DOHH2 (cell line): ENCODE results near the gene KCNJ1.

Experiments used
- H3F3A ChIP-seq: fragments of 200-600 bp; sonication (generic), shearing (Covaris generic); 2 replicates; pipeline ENCODE4 v1.6.0; 2016; ENCODE audit warnings: antibody characterized with exemption, mild to moderate bottlenecking; ENCODE audit not compliant: control insufficient read depth, insufficient read depth
- H3K27ac ChIP-seq: fragments of 200-600 bp; sonication (generic); 2 replicates; pipeline ENCODE4 v1.5.1; 2014; ENCODE audit warnings: low read depth, mild to moderate bottlenecking, low read length, moderate library complexity
- H3K27me3 ChIP-seq: fragments of 200-600 bp; sonication (generic); 2 replicates; pipeline ENCODE4 v1.6.1; 2014; ENCODE audit warnings: mild to moderate bottlenecking, low read length, mixed read lengths; ENCODE audit not compliant: control insufficient read depth
- H3K36me3 ChIP-seq: fragments of 200-600 bp; sonication (generic); 2 replicates; pipeline ENCODE4 v1.6.1; 2014; ENCODE audit warnings: mild to moderate bottlenecking, low read length, moderate library complexity, mixed read lengths; ENCODE audit not compliant: control insufficient read depth
- H3K4me1 ChIP-seq: fragments of 200-600 bp; sonication (generic); 2 replicates; pipeline ENCODE4 v1.6.1; 2014; ENCODE audit warnings: mild to moderate bottlenecking, low read length, mixed read lengths; ENCODE audit not compliant: control insufficient read depth
- H3K4me2 ChIP-seq: fragments of 200-600 bp; sonication (generic); 2 replicates; pipeline ENCODE4 v1.6.0; 2014; ENCODE audit warnings: mild to moderate bottlenecking, low read length, moderate library complexity
- H3K4me3 ChIP-seq: fragments of 200-600 bp; sonication (generic); 2 replicates; pipeline ENCODE4 v1.5.1; 2014; ENCODE audit warnings: mild to moderate bottlenecking, low read length, mixed read lengths
- H3K79me2 ChIP-seq: fragments of 200-600 bp; sonication (generic); 2 replicates; pipeline ENCODE4 v1.6.1; 2014; ENCODE audit warnings: mild to moderate bottlenecking, low read length, mixed read lengths; ENCODE audit not compliant: control insufficient read depth
- H3K9me2 ChIP-seq: fragments of 200-600 bp; sonication (generic); replicated peaks from 2 replicates; pipeline ENCODE4 v1.6.1; 2014; ENCODE audit warnings: mild to moderate bottlenecking, low read length, mixed read lengths; ENCODE audit not compliant: control insufficient read depth
- H3K9me3 ChIP-seq: fragments of 200-600 bp; sonication (generic); 2 replicates; pipeline ENCODE4 v1.6.1; 2014; ENCODE audit warnings: antibody characterized with exemption, low read length, mixed read lengths; ENCODE audit not compliant: control insufficient read depth, insufficient read depth
- H4K20me1 ChIP-seq: fragments of 200-600 bp; sonication (generic); 2 replicates; pipeline ENCODE4 v1.6.0; 2014; ENCODE audit warnings: low read depth, mild to moderate bottlenecking, antibody characterized with exemption, low read length, moderate library complexity; ENCODE audit not compliant: control insufficient read depth, insufficient read depth
- EZH2phosphoT487 ChIP-seq: fragments of 200-600 bp; sonication (generic); IDR thresholded peaks from 2 replicates; pipeline ENCODE4 v1.6.1; 2017; ENCODE audit warnings: borderline replicate concordance, mild to moderate bottlenecking, antibody characterized with exemption, low read length, moderate library complexity, mixed read lengths
- TF ChIP-seq, protein P1 (sequence below): fragments of 200-600 bp; sonication (generic); IDR thresholded peaks from one replicate; pipeline ENCODE4 v1.5.1; 2014; ENCODE audit warnings: antibody characterized with exemption, mild to moderate bottlenecking, low read depth, low read length; ENCODE audit not compliant: poor library complexity, severe bottlenecking

Gene KCNJ1

DNA sequence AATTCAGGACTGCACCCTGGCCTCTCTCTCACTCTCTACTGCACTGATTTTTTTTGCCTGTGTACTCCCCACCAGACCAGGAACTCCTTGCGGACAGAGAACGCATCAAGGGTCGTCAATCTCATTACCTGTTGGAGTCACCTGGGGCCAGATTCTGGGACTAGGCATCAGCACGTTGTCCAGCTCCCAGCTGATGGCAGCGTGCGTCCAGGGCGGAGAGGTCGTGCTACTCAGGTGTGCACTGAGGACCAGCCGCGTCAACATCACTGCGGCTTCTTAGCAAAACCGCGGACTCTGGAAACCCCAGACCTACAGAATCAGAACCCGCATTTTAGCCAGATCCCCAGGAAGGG is 37.2 kb upstream of the KCNJ1 start:
- no peaks in the 10 kb centered on the region for H3K36me3 ChIP-seq
- no peaks in the 10 kb centered on the region for H3K79me2 ChIP-seq
- H3K4me3 ChIP-seq = no peak overlapping the region
- no peak overlapping the region for H3K27ac ChIP-seq
- peaks cover 59% of the 10 kb centered on the region for H3K27me3 ChIP-seq
- no peaks in the 10 kb centered on the region for H3K9me3 ChIP-seq
- H3F3A ChIP-seq = no peaks in the 10 kb centered on the region
- no peaks in the 10 kb centered on the region for H3K9me2 ChIP-seq
- no peaks in the 10 kb centered on the region for H4K20me1 ChIP-seq
- TF ChIP-seq, protein P1, sequence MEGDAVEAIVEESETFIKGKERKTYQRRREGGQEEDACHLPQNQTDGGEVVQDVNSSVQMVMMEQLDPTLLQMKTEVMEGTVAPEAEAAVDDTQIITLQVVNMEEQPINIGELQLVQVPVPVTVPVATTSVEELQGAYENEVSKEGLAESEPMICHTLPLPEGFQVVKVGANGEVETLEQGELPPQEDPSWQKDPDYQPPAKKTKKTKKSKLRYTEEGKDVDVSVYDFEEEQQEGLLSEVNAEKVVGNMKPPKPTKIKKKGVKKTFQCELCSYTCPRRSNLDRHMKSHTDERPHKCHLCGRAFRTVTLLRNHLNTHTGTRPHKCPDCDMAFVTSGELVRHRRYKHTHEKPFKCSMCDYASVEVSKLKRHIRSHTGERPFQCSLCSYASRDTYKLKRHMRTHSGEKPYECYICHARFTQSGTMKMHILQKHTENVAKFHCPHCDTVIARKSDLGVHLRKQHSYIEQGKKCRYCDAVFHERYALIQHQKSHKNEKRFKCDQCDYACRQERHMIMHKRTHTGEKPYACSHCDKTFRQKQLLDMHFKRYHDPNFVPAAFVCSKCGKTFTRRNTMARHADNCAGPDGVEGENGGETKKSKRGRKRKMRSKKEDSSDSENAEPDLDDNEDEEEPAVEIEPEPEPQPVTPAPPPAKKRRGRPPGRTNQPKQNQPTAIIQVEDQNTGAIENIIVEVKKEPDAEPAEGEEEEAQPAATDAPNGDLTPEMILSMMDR = no peak
- TF ChIP-seq EZH2phosphoT487 = peak; percentile 24; the same call in 1 of the 2 replicates
- H3K4me1 ChIP-seq = peaks cover 11% of the 10 kb centered on the region
- H3K4me2 ChIP-seq = no peak overlapping the region

GRCh38 chr11:128903248-128904061 is 36.4 kb upstream of the KCNJ1 start:
- Histone ChIP-seq H3K4me3 (no peak overlapping the region), H3F3A (no peaks in the 10 kb centered on the region), H3K9me2 (no peaks in the 10 kb centered on the region), H3K79me2 (no peaks in the 10 kb centered on the region), H3K27ac (no peak overlapping the region), H3K36me3 (no peaks in the 10 kb centered on the region), H3K4me2 (no peak overlapping the region), H3K9me3 (no peaks in the 10 kb centered on the region), H3K4me1 (peaks cover 11% of the 10 kb centered on the region), H3K27me3 (peaks cover 50% of the 10 kb centered on the region), H4K20me1 (no peaks in the 10 kb centered on the region)
- TF ChIP-seq EZH2phosphoT487 = no peak
- TF ChIP-seq, protein P1 = no peak

DNA sequence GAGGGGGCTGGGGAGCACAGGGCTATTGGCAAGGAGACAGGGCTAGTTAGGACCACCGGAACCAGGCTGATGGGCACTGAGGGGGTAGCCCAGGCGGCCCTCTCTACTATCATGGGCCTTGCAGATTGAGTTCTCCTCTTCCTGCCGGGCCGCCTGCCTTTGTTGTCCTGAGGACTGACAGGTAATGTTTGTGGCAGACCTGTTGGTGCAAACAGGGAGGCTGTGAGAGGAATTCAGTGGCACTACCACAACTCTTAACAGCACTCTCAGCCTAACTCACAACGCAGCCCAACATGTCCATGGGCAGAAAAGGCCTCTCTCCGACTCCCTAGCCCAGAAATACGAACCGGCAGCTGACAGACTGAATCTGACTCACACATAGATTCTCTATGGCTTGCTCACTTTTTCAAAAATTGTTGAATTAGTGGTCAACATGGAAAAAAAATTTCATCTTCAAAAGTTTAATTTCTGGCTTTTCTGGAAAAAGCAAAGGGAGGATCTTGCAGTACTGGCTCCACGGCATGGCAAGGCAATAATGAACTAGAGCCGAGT is 35.5 kb upstream of the KCNJ1 start:
- Histone ChIP-seq H3K4me1 (peaks cover 11% of the 10 kb centered on the region), H3K9me2 (no peaks in the 10 kb centered on the region), H3F3A (no peaks in the 10 kb centered on the region), H3K27me3 (peaks cover 43% of the 10 kb centered on the region), H3K79me2 (no peaks in the 10 kb centered on the region), H4K20me1 (no peaks in the 10 kb centered on the region), H3K9me3 (no peaks in the 10 kb centered on the region), H3K4me2 (no peak overlapping the region), H3K4me3 (no peak overlapping the region), H3K27ac (no peak overlapping the region), H3K36me3 (no peaks in the 10 kb centered on the region)
- TF ChIP-seq, protein P1 = no peak
- TF ChIP-seq EZH2phosphoT487 = no peak
